NT2/D1 (cell line): ENCODE data around the gene C5.

ENCODE experiments used
- SUZ12 ChIP-seq: IDR thresholded peaks from 2 replicates; pipeline ENCODE4 v1.6.1; 2011; ENCODE audit not compliant: insufficient read length, insufficient read depth; ENCODE audit errors: extremely low read depth
- YY1 ChIP-seq: IDR thresholded peaks from 2 replicates; pipeline ENCODE4 v1.6.1; 2011; ENCODE audit not compliant: insufficient read length, insufficient read depth
- ZNF274 ChIP-seq: IDR thresholded peaks from 2 replicates; pipeline ENCODE4 v1.6.1; 2011; ENCODE audit warnings: mild to moderate bottlenecking, low read depth, low read length

DNA sequence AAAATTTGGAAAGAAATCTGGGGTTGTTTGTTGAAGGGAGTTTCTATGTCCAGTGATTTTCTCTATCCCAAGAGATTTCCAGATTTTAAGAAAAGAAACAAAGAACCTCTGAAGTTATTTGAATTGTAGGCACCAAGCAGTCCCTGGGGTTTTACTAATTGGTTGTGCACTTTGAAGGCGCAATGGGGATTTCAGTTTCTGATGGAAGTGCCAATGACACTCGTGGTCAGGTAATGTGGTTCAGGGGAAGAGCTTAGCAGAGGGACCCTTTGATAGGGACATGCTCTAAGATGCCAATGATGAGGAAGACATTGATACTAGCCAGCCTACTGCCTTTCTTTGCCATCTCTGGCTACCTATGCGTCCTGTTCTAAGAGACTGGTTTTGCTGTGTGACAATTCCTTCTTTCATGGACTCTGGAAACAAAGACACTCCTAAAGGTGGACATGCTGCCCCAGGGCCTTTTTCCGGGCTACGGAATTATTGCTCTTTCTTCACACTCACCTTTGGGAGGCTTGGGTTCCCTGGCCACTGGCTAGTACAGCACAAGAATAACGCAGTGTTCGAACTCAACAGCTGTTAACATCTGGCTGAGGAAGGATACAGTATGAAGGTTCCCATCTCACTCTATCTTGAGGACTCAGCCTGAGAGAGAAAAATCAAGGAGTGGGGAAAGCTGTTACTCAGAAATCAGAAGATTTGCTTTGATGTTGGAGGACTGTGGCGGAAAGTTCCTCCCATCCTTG lies 116.6 kb downstream of the C5 start:
- TF ChIP-seq YY1 (no peak), ZNF274 (no peak), SUZ12 (no peak)
